ENCODE measurements around the gene FMNL2.

FMNL2 gene

DNA sequence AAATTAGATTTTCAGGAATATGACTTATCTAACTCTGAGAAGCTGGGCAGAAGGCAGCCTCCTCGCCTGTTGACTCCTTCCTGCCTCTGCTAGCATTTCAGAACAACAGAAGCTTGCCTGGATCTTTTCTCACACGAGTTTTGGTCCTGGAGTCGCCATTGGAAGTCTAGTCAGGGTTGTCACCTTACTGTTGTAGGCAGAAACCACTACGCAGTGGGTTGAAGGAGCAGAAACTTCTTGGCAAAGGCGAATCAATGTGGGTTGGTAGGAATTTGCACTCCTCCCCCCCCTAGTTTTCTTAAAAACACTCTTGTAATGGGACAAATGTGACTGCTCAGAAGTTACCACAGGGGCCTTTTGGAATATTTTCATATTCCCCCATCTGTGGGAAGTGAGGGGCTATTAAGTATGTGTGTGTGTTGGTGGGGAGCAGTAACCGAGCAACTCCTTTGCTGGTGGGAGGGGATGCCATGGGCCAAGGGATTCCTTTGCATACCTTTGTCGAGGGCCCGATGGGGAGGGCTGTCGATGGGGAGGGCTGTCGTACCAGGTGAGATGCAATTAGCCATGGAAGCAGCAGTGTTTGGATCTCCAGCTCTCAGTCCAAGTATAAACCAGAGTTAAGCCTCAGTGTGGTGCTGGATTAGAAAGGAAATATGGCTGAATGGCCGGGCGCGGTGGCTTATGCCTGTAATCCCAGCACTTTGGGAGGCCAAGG, 117.4 kb downstream of the FMNL2 start:
- no peak for DNase-seq

DNA sequence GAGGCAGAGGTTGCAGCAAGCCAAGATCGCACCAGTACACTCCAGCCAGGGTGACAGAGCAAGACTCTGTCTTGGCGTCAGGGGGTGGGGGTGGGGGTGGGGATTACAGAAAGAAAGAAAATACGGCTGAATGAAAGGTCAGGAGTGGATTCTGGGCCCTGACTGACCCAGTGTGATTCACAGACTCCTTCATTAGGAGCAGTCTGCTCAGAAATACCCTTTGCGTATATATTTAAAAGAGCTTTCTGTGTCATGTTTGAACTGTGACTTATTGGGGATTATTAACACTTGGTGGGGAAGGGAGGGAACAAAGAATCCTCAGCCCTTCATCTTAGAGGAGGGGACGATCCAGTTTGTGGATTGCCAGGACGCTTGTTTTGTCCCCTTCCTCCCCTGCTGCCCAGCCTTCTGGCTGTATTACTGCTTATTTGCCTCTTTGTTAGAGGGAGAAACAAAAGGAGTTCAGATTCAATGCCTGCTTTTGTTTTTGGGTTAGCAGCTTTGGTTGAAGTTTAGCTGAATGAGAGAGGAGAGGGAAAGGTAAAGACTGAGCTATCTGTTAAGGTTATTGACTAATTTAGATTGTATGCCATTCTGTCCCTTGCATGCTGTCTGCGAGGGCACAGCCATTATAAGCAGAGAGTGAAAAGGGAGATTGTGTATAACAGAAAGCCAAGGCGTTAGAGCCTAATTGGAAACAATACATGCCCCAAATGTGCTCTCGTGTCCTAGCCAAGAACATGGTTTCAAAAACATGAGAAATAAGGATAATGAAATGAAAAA, 118.3 kb downstream of the FMNL2 start:
- DNase-seq = no peak

- no peak for DNase-seq
These were observed 119.4 kb downstream of the FMNL2 start for GRCh38 chr2:152454371-152454770.

DNA sequence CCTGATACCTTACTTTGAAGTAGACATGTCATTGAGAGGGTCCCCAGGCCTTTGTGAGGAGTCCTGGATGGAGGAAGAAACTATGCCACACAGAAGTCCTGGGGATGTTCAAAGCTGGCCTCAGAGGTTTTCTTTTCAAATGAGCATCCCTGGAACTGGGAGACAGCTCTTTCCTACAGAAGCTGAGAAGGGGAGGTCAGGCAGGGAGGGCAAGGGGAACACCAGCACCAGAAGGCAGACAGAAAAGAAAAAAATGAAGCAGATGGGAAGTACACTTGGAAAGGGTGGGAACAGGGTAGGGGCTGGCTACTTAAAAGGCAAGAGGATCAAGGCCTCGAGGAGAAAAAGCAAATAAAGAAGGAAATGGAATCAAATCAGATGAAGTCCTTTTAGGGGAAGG, 120.0 kb downstream of the FMNL2 start:
- DNase-seq = no peak

DNA sequence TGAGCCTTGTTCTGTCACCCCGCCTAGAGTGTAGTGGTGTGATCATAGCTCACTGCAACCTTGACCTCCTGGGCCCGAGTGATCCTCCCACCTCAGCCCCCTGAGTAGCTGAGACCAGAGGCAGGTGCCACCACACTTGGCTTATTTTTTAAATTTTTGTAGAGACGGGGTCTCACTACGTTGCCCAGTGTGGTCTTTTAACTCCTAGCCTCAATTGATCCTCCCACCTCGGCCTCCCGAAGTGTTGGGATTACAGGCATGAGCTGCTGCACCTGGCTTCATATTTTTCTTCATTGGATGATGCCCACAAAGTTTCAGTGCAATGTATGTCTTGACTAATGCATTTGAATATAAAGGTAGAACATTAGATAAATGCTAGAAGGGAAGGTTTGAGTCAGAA, 120.8 kb downstream of the FMNL2 start:
- no peak for DNase-seq

- DNase-seq = no peak
These were observed 121.3 kb downstream of the FMNL2 start for GRCh38 chr2:152456262-152456661.

GRCh38 chr2:152458441-152458940, 123.5 kb downstream of the FMNL2 start:
- DNase-seq = no peak

GRCh38 chr2:152459091-152459490, 124.1 kb downstream of the FMNL2 start:
- DNase-seq = no peak

DNA sequence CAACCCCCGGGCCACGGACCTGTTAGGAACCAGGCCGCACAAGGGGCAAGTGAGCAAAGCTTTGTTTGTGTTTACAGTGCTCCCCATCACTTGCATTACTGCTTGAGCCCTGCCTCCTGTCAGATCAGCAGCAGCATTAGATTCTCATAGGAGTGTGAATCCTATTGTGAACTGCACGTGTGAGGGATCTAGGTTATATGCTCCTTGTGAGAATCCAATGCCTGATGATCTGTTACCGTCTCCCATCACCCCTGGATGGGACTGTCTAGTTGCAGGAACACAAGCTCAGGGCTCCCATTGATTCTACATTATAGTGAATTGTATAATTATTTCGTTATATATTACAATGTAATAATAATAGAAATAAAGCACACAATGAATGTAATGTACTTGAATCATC, 125.6 kb downstream of the FMNL2 start:
- DNase-seq = no peak

GRCh38 chr2:152462120-152462519, 127.1 kb downstream of the FMNL2 start:
- no peak for DNase-seq

GRCh38 chr2:152462779-152463178, 127.8 kb downstream of the FMNL2 start:
- no peak for DNase-seq

GRCh38 chr2:152464851-152465470, 130.0 kb downstream of the FMNL2 start:
- no peak for DNase-seq

DNA sequence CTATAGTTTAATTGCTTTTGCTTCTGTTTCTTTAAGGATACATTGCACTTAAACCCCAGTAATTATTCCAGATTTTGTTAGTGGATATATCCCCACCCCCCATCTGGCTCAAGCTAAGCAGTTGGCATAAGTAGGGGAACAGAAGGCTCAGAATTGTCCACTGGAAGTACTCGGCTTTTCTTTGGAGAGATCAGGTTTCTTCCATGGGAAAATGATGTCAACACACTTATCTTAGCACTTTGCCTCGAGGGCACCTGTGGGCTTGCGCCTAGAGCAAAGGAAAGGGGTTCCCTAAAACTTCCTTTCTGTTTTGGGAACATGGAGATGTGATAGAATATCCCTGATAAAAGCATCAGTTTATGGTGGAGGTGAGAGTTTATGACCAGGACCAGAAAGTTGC, 130.6 kb downstream of the FMNL2 start:
- DNase-seq = no peak

- DNase-seq = no peak
These were observed 131.1 kb downstream of the FMNL2 start for GRCh38 chr2:152466041-152466440.

DNA sequence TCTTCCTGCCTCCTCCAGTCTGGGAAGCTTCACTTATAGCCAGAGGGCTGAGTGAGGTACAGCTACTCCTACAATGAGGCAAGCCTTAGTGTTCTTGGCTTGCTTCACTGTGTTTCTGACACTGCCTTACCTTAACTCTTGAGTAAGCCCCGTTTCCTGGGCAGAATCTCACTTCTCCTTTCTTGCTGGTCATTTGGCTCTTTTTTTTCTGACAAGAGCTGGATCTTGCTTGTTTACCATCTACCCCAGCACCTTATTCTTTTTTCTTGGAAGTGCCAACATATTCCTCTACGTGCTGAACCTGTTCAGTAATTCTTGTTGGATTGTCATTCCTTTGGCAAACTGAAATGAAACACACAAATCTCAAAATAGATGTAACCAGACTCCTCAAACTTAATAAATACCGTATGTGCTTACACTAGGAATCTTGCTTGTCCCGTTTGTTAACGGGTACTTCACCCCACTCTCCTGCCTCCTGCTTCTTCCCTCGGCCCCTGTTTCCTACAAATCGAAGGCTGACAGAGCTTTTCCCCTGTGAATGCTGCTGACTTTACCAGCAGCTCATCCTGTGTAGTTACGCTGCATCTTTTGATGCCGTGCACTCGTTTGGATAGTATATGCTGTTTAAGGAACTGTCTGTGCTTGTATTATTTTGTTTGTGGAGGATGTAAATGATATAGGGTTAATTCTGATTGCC, 132.2 kb downstream of the FMNL2 start:
- DNase-seq = no peak

GRCh38 chr2:152467677-152468410, 132.9 kb downstream of the FMNL2 start:
- no peak for DNase-seq

GRCh38 chr2:152468899-152469692, 134.1 kb downstream of the FMNL2 start:
- DNase-seq = no peak

GRCh38 chr2:152470861-152471854, 136.2 kb downstream of the FMNL2 start:
- no peak for DNase-seq

DNA sequence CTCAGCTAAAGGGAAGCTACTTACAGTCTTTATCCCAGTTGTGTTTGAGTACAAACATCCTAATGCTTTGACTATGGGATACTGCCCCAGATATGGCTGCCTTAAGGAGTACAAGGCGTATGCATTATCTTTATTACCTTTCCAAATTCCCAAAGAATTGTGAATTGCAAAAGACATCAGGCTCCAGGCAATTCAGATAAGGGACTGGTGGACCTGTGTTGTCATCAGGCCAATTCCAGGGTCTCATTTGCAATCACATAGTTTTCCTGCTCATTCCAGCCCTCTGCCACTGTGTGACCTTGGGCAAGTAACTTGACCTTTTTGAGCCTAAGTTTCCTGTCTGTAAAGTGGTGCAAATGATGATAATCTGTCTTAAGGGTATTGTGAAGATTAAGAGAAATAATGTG, 137.5 kb downstream of the FMNL2 start:
- DNase-seq = no peak

- DNase-seq = no peak
These were observed 138.3 kb downstream of the FMNL2 start for GRCh38 chr2:152473151-152473857.

All from stimulated activated CD4-positive, alpha-beta T cell treated with anti-CD3 and anti-CD28 coated beads, Interleukin-4, amount 100 ng/mL, for 4 hours (primary cell).